ENCODE results near the gene GPR179.

The GPR179 gene

GRCh38 chr17:38343608-38344419, at the start of gene GPR179:
Gene GPR179 (minus strand): TSS chr17:38343956. CDS start chr17:38343789, 167 bp downstream.
- DNase-seq (ENCODE audit: extremely low read depth in 1 of 2, low read depth in 1 of 2) = no peak

- no peak for DNase-seq (ENCODE audit: extremely low read depth in 1 of 2, low read depth in 1 of 2)
Measured at GRCh38 chr17:38379448-38379847, 35.7 kb upstream of the GPR179 start.

- no peak for DNase-seq (ENCODE audit: extremely low read depth in 1 of 2, low read depth in 1 of 2)
Measured at GRCh38 chr17:38369124-38369886, 25.5 kb upstream of the GPR179 start.

GRCh38 chr17:38364741-38365140, 21.0 kb upstream of the GPR179 start:
- DNase-seq (ENCODE audit: extremely low read depth in 1 of 2, low read depth in 1 of 2) = no peak

- DNase-seq (ENCODE audit: extremely low read depth in 1 of 2, low read depth in 1 of 2) = no peak
Measured at GRCh38 chr17:38363016-38363415, 19.3 kb upstream of the GPR179 start.

- DNase-seq (ENCODE audit: extremely low read depth in 1 of 2, low read depth in 1 of 2) = no peak
Measured at GRCh38 chr17:38361694-38362465, 18.1 kb upstream of the GPR179 start.

GRCh38 chr17:38358586-38359513, 15.1 kb upstream of the GPR179 start:
- DNase-seq (ENCODE audit: extremely low read depth in 1 of 2, low read depth in 1 of 2) = no peak

- DNase-seq (ENCODE audit: extremely low read depth in 1 of 2, low read depth in 1 of 2) = no peak
Measured at GRCh38 chr17:38357486-38358123, 13.8 kb upstream of the GPR179 start.

GRCh38 chr17:38355251-38355650, 11.5 kb upstream of the GPR179 start:
- no peak for DNase-seq (ENCODE audit: extremely low read depth in 1 of 2, low read depth in 1 of 2)

- DNase-seq (ENCODE audit: extremely low read depth in 1 of 2, low read depth in 1 of 2) = no peak
Measured at GRCh38 chr17:38354466-38354865, 10.7 kb upstream of the GPR179 start.

- no peak for DNase-seq (ENCODE audit: extremely low read depth in 1 of 2, low read depth in 1 of 2)
Measured at GRCh38 chr17:38353668-38354067, 9.9 kb upstream of the GPR179 start.

- no peak for DNase-seq (ENCODE audit: extremely low read depth in 1 of 2, low read depth in 1 of 2)
Measured at GRCh38 chr17:38353086-38353604, 9.4 kb upstream of the GPR179 start.

- DNase-seq (ENCODE audit: extremely low read depth in 1 of 2, low read depth in 1 of 2) = no peak
Measured at GRCh38 chr17:38352245-38353085, 8.7 kb upstream of the GPR179 start.

- DNase-seq (ENCODE audit: extremely low read depth in 1 of 2, low read depth in 1 of 2) = peak; percentile 83 to 85
Measured at GRCh38 chr17:38351412-38352222, 7.9 kb upstream of the GPR179 start, which contains the start of gene SOCS7. Gene SOCS7 (plus strand): TSS chr17:38351844. CDS start chr17:38352053, 209 bp downstream.

- no peak for DNase-seq (ENCODE audit: extremely low read depth in 1 of 2, low read depth in 1 of 2)
Measured at GRCh38 chr17:38350035-38350434, 6.3 kb upstream of the GPR179 start.

GRCh38 chr17:38349097-38349730, 5.5 kb upstream of the GPR179 start:
- DNase-seq (ENCODE audit: extremely low read depth in 1 of 2, low read depth in 1 of 2) = peak; percentile 48 to 71

GRCh38 chr17:38345743-38346142, 2.0 kb upstream of the GPR179 start:
- DNase-seq (ENCODE audit: extremely low read depth in 1 of 2, low read depth in 1 of 2) = no peak
